Naive thymus-derived CD4-positive, alpha-beta T cell (primary cell): ENCODE results near the gene DDX39A. TPM values are rescaled to one million over a fixed set of nuclear protein-coding genes. Genes with fewer than 3 reads are reported as not detected.

Experiments
- ATAC-seq: fragments of 150-1000 bp; cut with Tn5 transposase; 2 replicates; pipeline ENCODE4 v1.10.0; 2021; ENCODE audit warnings: mild to moderate bottlenecking, moderate library complexity
- CTCF ChIA-PET: fragments of 350-600 bp; sonication (Branson Sonifier 250); formaldehyde crosslinking; loops from one replicate; lab custom pipeline; 2021; ENCODE audit warnings: antibody characterized with exemption; lab: Charles Lee
- POLR2A ChIA-PET: fragments of 350-600 bp; sonication (Branson Sonifier 250); formaldehyde crosslinking; loops from one replicate; lab custom pipeline; 2021; ENCODE audit warnings: antibody characterized with exemption, inconsistent platforms; lab: Charles Lee
- DNase-seq, 9 donors: peaks; one replicate each; pipeline versions ENCODE4 v3.0.0 to v3.0.0-alpha.2; 2020 to 2022; ENCODE audit warnings: mixed read lengths in 1 of 9
- H3K27ac ChIP-seq: one replicate; pipeline ENCODE4 v1.7.0; 2013; ENCODE audit warnings: mild to moderate bottlenecking, low read depth, low read length, moderate library complexity
- H3K27me3 ChIP-seq, 2 donors: one replicate each; pipeline ENCODE4 v1.7.0; 2013; ENCODE audit warnings: low read length in 2 of 2, mild to moderate bottlenecking in 2 of 2, moderate library complexity in 2 of 2; ENCODE audit not compliant: control insufficient read depth in 2 of 2, insufficient read depth in 2 of 2
- H3K36me3 ChIP-seq, 3 experiments: 1 replicate in 2 of 3; 2 replicates in 1 of 3; pipeline ENCODE4 v1.7.0; 2013; ENCODE audit warnings: low read length in 3 of 3, mild to moderate bottlenecking in 3 of 3, moderate library complexity in 1 of 3; ENCODE audit not compliant: insufficient read depth in 3 of 3, control insufficient read depth in 2 of 3
- H3K4me1 ChIP-seq, 2 donors: one replicate each; pipeline ENCODE4 v1.7.0; 2013; ENCODE audit warnings: low read length in 2 of 2, mild to moderate bottlenecking in 2 of 2, moderate library complexity in 1 of 2; ENCODE audit not compliant: control insufficient read depth in 2 of 2, insufficient read depth in 2 of 2
- H3K4me3 ChIP-seq: 2 replicates; pipeline ENCODE4 v1.7.0; 2013; ENCODE audit warnings: mild to moderate bottlenecking, low read length
- H3K9me3 ChIP-seq, 3 experiments: 1 replicate in 2 of 3; 2 replicates in 1 of 3; pipeline ENCODE4 v1.7.0; 2013; ENCODE audit warnings: low read length in 3 of 3; ENCODE audit not compliant: control insufficient read depth in 2 of 3
- H3K27ac Mint-ChIP-seq, 9 donors: one replicate each; pipeline ENCODE4 v1.8.0; 2020 to 2022; ENCODE audit warnings: mixed read lengths in 9 of 9, mild to moderate bottlenecking in 8 of 9, moderate library complexity in 5 of 9, inconsistent platforms in 2 of 9
- H3K27me3 Mint-ChIP-seq, 5 donors: one replicate each; pipeline ENCODE4 v1.8.0; 2021 to 2022; ENCODE audit warnings: mixed read lengths in 5 of 5, mild to moderate bottlenecking in 1 of 5
- H3K36me3 Mint-ChIP-seq, 5 donors: one replicate each; pipeline ENCODE4 v1.8.0; 2020 to 2022; ENCODE audit warnings: mixed read lengths in 5 of 5, mild to moderate bottlenecking in 3 of 5, inconsistent platforms in 1 of 5
- H3K4me1 Mint-ChIP-seq, 7 donors: one replicate each; pipeline ENCODE4 v1.8.0; 2020 to 2022; ENCODE audit warnings: mixed read lengths in 7 of 7, mild to moderate bottlenecking in 3 of 7, inconsistent platforms in 1 of 7
- H3K4me3 Mint-ChIP-seq, 10 donors: one replicate each; pipeline ENCODE4 v1.8.0; 2020 to 2022; ENCODE audit warnings: mild to moderate bottlenecking in 10 of 10, mixed read lengths in 10 of 10, moderate library complexity in 6 of 10, inconsistent platforms in 2 of 10
- H3K9me3 Mint-ChIP-seq, 11 donors: one replicate each; pipeline ENCODE4 v1.8.0; 2020 to 2022; ENCODE audit warnings: mixed read lengths in 11 of 11, mild to moderate bottlenecking in 4 of 11, inconsistent platforms in 1 of 11, moderate library complexity in 1 of 11
- intact Hi-C, 2 donors: fragments of 100-400 bp; cut with micrococcal nuclease; formaldehyde crosslinking; loops; one replicate each; pipeline ENCODE4 v1.15.1; 2023
- polyA plus RNA-seq, 2 donors: library from polyadenylated mRNA; unstranded; fragments of 300-500 nt; fragmentation: Illumina TruSeq; gene quantifications; one replicate each; pipeline ENCODE4 v1.2.3, GENCODE V29; 2021
- total RNA-seq, 6 experiments: library from RNA in 5 of 6; stranded (reverse) in 5 of 6; gene quantifications; 1 replicate in 5 of 6; 2 replicates in 1 of 6; pipeline ENCODE4 v1.2.3 and lab custom pipeline; 2021 to 2026

Gene DDX39A
- total and polyA plus RNA-seq, 7 experiments from 2014 or later, result 98.6 to 288 (median 144) TPM

- H3K9me3 Mint-ChIP-seq, result peaks cover 0 to 2% (median 0%) of the 10 kb centered on the region in 11 donors
- POLR2A ChIA-PET, result interaction anchor here (1.1 to 23.0 kb wide), 4 partner anchors 8 to 227 kb away, joined by 3 to 433 read pairs (median 6); partner anchors contain the start of genes ADGRE5 and ASF1B
Observed at GRCh38 chr19:14363183-14364097, 55.7 kb downstream of the DDX39A start.

DNA sequence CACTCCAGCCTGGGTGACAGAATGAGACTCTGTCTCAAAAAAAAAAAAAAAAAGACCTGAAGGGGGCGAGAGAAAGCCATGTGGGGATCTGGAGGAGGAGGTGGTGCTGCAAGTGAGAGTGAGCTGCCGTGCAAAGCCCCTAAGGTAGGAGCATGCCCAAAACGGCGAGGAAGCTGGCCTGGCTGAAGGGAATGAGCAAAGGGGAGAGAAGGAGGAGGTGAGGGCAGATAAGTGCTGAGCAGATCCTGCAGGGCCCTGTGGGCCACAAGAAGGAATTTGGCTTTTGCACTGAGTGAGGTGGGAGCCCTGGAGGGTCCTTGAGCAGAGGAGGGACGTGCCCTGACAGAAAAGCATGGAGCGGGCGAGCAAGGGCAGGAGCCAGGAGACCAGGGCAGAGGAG lies 57.3 kb downstream of the DDX39A start:
- H3K27me3 ChIP-seq, result no peaks in the 10 kb centered on the region
- CTCF ChIA-PET, result interaction anchor here (0.6 to 6.6 kb wide), 18 partner anchors 9 to 1415 kb away, joined by 3 to 82 read pairs (median 4); partner anchors contain the start of genes ADGRE5 and ASF1B

More at GRCh38 chr19:14363183-14364097, 55.7 kb downstream of the DDX39A start:
- peak overlapping the region; percentile 78 for H3K4me3 ChIP-seq
- peaks cover 27 to 51% of the 10 kb centered on the region in 2 donors for H3K4me1 ChIP-seq
- CTCF ChIA-PET, result interaction anchor here (0.8 to 6.6 kb wide), 6 partner anchors 15 to 43 kb away, joined by 3 to 82 read pairs (median 6); partner anchors contain the start of gene ADGRE5
- H3K27me3 ChIP-seq, result no peaks in the 10 kb centered on the region
- Mint-ChIP-seq H3K27ac (peak overlapping the region; percentile 89 to 98 (median 94)), H3K27me3 (no peaks in the 10 kb centered on the region), H3K36me3 (peaks cover 0 to 5% (median 0%) of the 10 kb centered on the region in 5 donors), H3K4me3 (peak overlapping the region; percentile 70 to 93 (median 84)), H3K4me1 (peaks cover 39 to 62% (median 47%) of the 10 kb centered on the region in 7 donors)
- H3K9me3 ChIP-seq, result no peaks in the 10 kb centered on the region
- peak in 4 of 9 donors; percentile 31 to 70 (median 40) for DNase-seq
- intact Hi-C loops, result loop anchor here (1.0 to 10.0 kb wide), 2 partner anchors 43 to 1209 kb away; partner anchors contain the start of genes IER2 (in 1 of the 2) and STX10 (in 1 of the 2)
- H3K27ac ChIP-seq, result peak overlapping the region; percentile 86
- no peaks in the 10 kb centered on the region for H3K36me3 ChIP-seq
- peak; percentile 33 for ATAC-seq

More for the DNA sequence above, 57.3 kb downstream of the DDX39A start:
- peak overlapping the region; percentile 74 to 98 (median 90) for H3K27ac Mint-ChIP-seq
- peak; percentile 63 for ATAC-seq
- peak in 7 of 9 donors; percentile 55 to 73 (median 63) for DNase-seq
- H3K36me3 ChIP-seq, result no peaks in the 10 kb centered on the region
- peak overlapping the region; percentile 69 to 93 (median 76) for H3K4me3 Mint-ChIP-seq
- H3K9me3 ChIP-seq, result no peaks in the 10 kb centered on the region
- intact Hi-C loops, result loop anchor here in 1 of 2 donors (1.0 to 10.0 kb wide), 5 partner anchors 8 to 1207 kb away; partner anchors contain the start of genes IER2 and STX10
- no peaks in the 10 kb centered on the region for H3K9me3 Mint-ChIP-seq
- peaks cover 15 to 38% of the 10 kb centered on the region in 2 donors for H3K4me1 ChIP-seq
- peaks cover 0 to 2% (median 0%) of the 10 kb centered on the region in 5 donors for H3K36me3 Mint-ChIP-seq
- no peak overlapping the region for H3K4me3 ChIP-seq
- peaks cover 31 to 54% (median 38%) of the 10 kb centered on the region in 7 donors for H3K4me1 Mint-ChIP-seq
- POLR2A ChIA-PET, result interaction anchor here (0.6 to 23.0 kb wide), 11 partner anchors 10 to 225 kb away, joined by 3 to 433 read pairs (median 3); partner anchors contain the start of genes ADGRE5 and ASF1B
- peak overlapping the region; percentile 63 for H3K27ac ChIP-seq
- no peaks in the 10 kb centered on the region for H3K27me3 Mint-ChIP-seq

Other genes starting within 250 kb of the DDX39A start
- 10 to 100 TPM; 12.4 to 39.4 (median 37.8) TPM for gene ADGRL1, start 213.2 kb downstream of the DDX39A start, total RNA-seq
- gene ADGRL1, start 213.2 kb downstream of the DDX39A start, polyA plus RNA-seq, result 1 to 10 TPM in 1 of 2 donors, under 1 TPM in 1; 0.72 to 3.0 TPM
- 1,000 to 10,000 TPM in 1 of 5 experiments, 100 to 1,000 TPM in 4; 128 to 1,529 (median 215) TPM for gene ADGRE5, start 37.9 kb downstream of the DDX39A start, total RNA-seq
- gene ADGRE5, start 37.9 kb downstream of the DDX39A start, polyA plus RNA-seq, result 100 to 1,000 TPM; 122 to 214 TPM
- 100 to 1,000 TPM; 194 to 211 (median 206) TPM for gene PKN1, start 14.0 kb upstream of the DDX39A start, total RNA-seq
- 10 to 100 TPM; 47.2 to 88.2 TPM for gene PKN1, start 14.0 kb upstream of the DDX39A start, polyA plus RNA-seq
- gene PTGER1, start 56.0 kb upstream of the DDX39A start, total RNA-seq, result under 1 TPM in 1 of 5 experiments, not detected in 4; 0.46 TPM
- gene PTGER1, start 56.0 kb upstream of the DDX39A start, polyA plus RNA-seq, result not detected
- gene GIPC1, start 76.8 kb upstream of the DDX39A start, total RNA-seq, result 10 to 100 TPM; 21.3 to 45.4 (median 24.7) TPM
- gene GIPC1, start 76.8 kb upstream of the DDX39A start, polyA plus RNA-seq, result 10 to 100 TPM; 34.0 to 46.1 TPM
- gene DNAJB1, start 99.1 kb upstream of the DDX39A start, total RNA-seq, result 100 to 1,000 TPM in 4 of 5 experiments, 10 to 100 TPM in 1; 87.4 to 574 (median 177) TPM
- 100 to 1,000 TPM; 221 to 307 TPM for gene DNAJB1, start 99.1 kb upstream of the DDX39A start, polyA plus RNA-seq
- 100 to 1,000 TPM; 123 to 218 (median 150) TPM for gene TECR, start 110.3 kb upstream of the DDX39A start, total RNA-seq
- 100 to 1,000 TPM; 290 to 325 TPM for gene TECR, start 110.3 kb upstream of the DDX39A start, polyA plus RNA-seq
- 100 to 1,000 TPM in 1 of 5 experiments, 10 to 100 TPM in 4; 50.6 to 129 (median 63.4) TPM for gene NDUFB7, start 152.7 kb upstream of the DDX39A start, total RNA-seq
- gene NDUFB7, start 152.7 kb upstream of the DDX39A start, polyA plus RNA-seq, result 100 to 1,000 TPM; 194 to 210 TPM
- gene CLEC17A, start 163.7 kb upstream of the DDX39A start, total RNA-seq, result under 1 TPM in 1 of 5 experiments, not detected in 4; 0.83 TPM
- under 1 TPM; 0.13 TPM for gene CLEC17A, start 163.7 kb upstream of the DDX39A start, polyA plus RNA-seq